Measurements from ENCODE around the gene LRRIQ4. TPM values are rescaled to one million over a fixed set of nuclear protein-coding genes. Genes with fewer than 3 reads are reported as not detected.

Gene LRRIQ4
- total RNA-seq, 1 donor from 2014 or later, result not detected

DNA sequence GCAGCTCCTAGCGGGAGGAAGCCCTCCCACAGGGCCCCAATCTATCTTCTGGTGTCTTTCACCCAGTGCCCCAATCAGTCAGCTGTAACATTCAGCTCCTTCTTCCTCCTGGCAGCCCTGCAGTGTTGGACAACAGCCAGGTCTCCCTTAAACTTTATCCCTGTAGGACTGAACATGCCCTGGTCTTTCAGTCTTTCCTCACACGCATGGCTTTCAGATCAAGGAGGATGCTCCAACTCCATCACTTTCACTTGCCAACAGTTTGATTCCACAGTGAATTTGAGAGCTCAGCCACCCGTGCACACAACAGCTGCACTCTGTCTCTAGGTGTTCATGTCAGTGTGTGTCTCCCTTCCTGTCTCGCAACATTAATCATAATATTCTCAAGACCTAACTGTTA lies 28.5 kb downstream of the LRRIQ4 start:
- H3K4me3 Mint-ChIP-seq (ENCODE audit: unreplicated experiment), result no peak overlapping the region
- no peaks in the 10 kb centered on the region for H3K27me3 Mint-ChIP-seq (ENCODE audit: low read depth, unreplicated experiment)
- Histone ChIP-seq H3K4me1 (ENCODE audit: insufficient read depth, low read length) (no peaks in the 10 kb centered on the region), H3K4me3 (ENCODE audit: insufficient read depth, low read depth, low read length) (no peak overlapping the region), H4K20me1 (ENCODE audit: insufficient read depth, low read length) (no peaks in the 10 kb centered on the region), H3K9me3 (ENCODE audit: insufficient read depth, low read depth, low read length) (no peaks in the 10 kb centered on the region), H3K9ac (ENCODE audit: low read length) (no peak overlapping the region), H3K27me3 (ENCODE audit: insufficient read depth, low read length) (no peaks in the 10 kb centered on the region), H2AFZ (ENCODE audit: low read depth, low read length) (no peak overlapping the region), H3K36me3 (ENCODE audit: insufficient read depth, low read length) (no peaks in the 10 kb centered on the region), H3K27ac (ENCODE audit: low read depth, low read length) (no peak overlapping the region), H3K79me2 (ENCODE audit: insufficient read depth, low read length) (no peaks in the 10 kb centered on the region), H3K4me2 (ENCODE audit: low read length) (no peak overlapping the region)
- peaks cover 9% of the 10 kb centered on the region for H3K4me1 Mint-ChIP-seq (ENCODE audit: low read depth, unreplicated experiment)
- FAIRE-seq, result no peak
- no peaks in the 10 kb centered on the region for H3K36me3 Mint-ChIP-seq (ENCODE audit: low read depth, unreplicated experiment)
- no peak overlapping the region for H3K27ac Mint-ChIP-seq (ENCODE audit: unreplicated experiment)
- H3K9me3 Mint-ChIP-seq (ENCODE audit: unreplicated experiment), result no peaks in the 10 kb centered on the region
- TF ChIP-seq, protein P1, sequence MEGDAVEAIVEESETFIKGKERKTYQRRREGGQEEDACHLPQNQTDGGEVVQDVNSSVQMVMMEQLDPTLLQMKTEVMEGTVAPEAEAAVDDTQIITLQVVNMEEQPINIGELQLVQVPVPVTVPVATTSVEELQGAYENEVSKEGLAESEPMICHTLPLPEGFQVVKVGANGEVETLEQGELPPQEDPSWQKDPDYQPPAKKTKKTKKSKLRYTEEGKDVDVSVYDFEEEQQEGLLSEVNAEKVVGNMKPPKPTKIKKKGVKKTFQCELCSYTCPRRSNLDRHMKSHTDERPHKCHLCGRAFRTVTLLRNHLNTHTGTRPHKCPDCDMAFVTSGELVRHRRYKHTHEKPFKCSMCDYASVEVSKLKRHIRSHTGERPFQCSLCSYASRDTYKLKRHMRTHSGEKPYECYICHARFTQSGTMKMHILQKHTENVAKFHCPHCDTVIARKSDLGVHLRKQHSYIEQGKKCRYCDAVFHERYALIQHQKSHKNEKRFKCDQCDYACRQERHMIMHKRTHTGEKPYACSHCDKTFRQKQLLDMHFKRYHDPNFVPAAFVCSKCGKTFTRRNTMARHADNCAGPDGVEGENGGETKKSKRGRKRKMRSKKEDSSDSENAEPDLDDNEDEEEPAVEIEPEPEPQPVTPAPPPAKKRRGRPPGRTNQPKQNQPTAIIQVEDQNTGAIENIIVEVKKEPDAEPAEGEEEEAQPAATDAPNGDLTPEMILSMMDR (IDR thresholded peaks at IDR 0.05; ENCODE audit: insufficient read depth, low read depth, low read length), result no peak
- TF ChIP-seq EZH2 (IDR thresholded peaks at IDR 0.05; ENCODE audit: insufficient read depth, low read length), result no peak
- DNase-seq (ENCODE audit: low read depth), result no peak

DNA sequence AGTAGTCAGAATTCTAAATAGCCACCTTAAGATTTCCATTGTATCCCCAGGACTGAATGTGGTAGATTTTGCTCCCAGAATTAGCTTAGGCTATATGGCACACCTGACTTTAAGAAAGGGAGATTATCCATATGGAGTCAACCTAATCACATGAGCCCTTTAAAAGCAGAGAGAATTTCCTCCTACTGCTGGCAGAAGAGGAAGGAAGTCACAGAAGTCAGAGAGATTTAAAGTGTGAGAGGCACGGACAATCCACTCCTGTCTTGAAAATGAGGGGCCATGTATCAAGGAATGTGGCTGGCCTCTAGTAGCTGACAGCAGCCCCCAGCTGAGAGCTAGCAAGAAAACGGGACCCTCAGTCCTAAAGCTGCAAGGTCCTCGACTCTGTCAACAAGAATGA lies 30.3 kb downstream of the LRRIQ4 start:
- no peak overlapping the region for H2AFZ ChIP-seq (ENCODE audit: low read depth, low read length)
- H3K9me3 Mint-ChIP-seq (ENCODE audit: unreplicated experiment), result no peaks in the 10 kb centered on the region
- no peaks in the 10 kb centered on the region for H4K20me1 ChIP-seq (ENCODE audit: insufficient read depth, low read length)
- no peak overlapping the region for H3K27ac Mint-ChIP-seq (ENCODE audit: unreplicated experiment)
- no peaks in the 10 kb centered on the region for H3K36me3 ChIP-seq (ENCODE audit: insufficient read depth, low read length)
- TF ChIP-seq EZH2 (IDR thresholded peaks at IDR 0.05; ENCODE audit: insufficient read depth, low read length), result no peak
- TF ChIP-seq, protein P1 (IDR thresholded peaks at IDR 0.05; ENCODE audit: insufficient read depth, low read depth, low read length), result no peak
- no peak for DNase-seq (ENCODE audit: low read depth)
- H3K4me1 ChIP-seq (ENCODE audit: insufficient read depth, low read length), result no peaks in the 10 kb centered on the region
- FAIRE-seq, result no peak
- H3K79me2 ChIP-seq (ENCODE audit: insufficient read depth, low read length), result no peaks in the 10 kb centered on the region
- H3K4me3 ChIP-seq (ENCODE audit: insufficient read depth, low read depth, low read length), result no peak overlapping the region
- H3K4me3 Mint-ChIP-seq (ENCODE audit: unreplicated experiment), result no peak overlapping the region
- H3K27ac ChIP-seq (ENCODE audit: low read depth, low read length), result no peak overlapping the region
- no peaks in the 10 kb centered on the region for H3K27me3 ChIP-seq (ENCODE audit: insufficient read depth, low read length)
- no peak overlapping the region for H3K4me2 ChIP-seq (ENCODE audit: low read length)
- H3K4me1 Mint-ChIP-seq (ENCODE audit: low read depth, unreplicated experiment), result peaks cover 11% of the 10 kb centered on the region
- no peaks in the 10 kb centered on the region for H3K27me3 Mint-ChIP-seq (ENCODE audit: low read depth, unreplicated experiment)
- no peaks in the 10 kb centered on the region for H3K36me3 Mint-ChIP-seq (ENCODE audit: low read depth, unreplicated experiment)
- no peaks in the 10 kb centered on the region for H3K9me3 ChIP-seq (ENCODE audit: insufficient read depth, low read depth, low read length)
- no peak overlapping the region for H3K9ac ChIP-seq (ENCODE audit: low read length)

DNA sequence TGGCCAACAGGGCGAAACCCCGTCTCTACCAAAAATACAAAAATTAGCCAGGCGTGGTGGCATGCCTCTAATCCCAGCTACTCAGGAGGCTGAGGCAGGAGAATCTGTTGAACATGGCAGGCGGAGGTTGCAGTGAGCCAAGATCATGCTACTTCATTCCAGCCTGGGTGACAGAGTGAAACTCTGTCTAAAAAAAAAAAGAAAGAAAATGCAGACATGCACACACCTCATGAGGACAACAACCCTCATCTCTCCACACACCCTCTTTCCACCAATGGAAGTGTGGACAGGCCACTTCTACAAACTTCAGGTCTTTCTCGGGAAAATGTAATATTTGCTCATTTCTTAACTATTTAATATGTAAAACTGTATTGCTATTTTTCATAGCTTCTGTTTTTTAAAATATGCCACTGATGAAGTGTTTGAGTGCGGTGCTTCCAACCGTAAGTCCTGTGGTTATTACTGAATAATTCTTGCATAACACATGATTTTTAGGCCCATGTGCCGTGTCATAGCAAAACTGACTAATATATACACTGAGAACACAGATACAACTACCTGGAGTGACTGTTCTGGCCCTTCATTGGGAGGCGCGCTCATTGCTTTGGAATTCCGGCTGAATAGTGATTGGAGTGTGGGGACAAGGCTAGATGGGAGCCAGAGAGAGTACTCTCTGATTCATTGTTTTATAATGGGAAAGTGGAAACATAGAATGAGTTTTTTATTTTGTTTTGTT lies 34.0 kb downstream of the LRRIQ4 start:
- Mint-ChIP-seq H3K36me3 (ENCODE audit: low read depth, unreplicated experiment) (no peaks in the 10 kb centered on the region), H3K27ac (ENCODE audit: unreplicated experiment) (peak overlapping the region; percentile 3), H3K9me3 (ENCODE audit: unreplicated experiment) (no peaks in the 10 kb centered on the region), H3K27me3 (ENCODE audit: low read depth, unreplicated experiment) (no peaks in the 10 kb centered on the region), H3K4me3 (ENCODE audit: unreplicated experiment) (no peak overlapping the region), H3K4me1 (ENCODE audit: low read depth, unreplicated experiment) (peaks cover 16% of the 10 kb centered on the region)
- Histone ChIP-seq H4K20me1 (ENCODE audit: insufficient read depth, low read length) (no peaks in the 10 kb centered on the region), H3K4me3 (ENCODE audit: insufficient read depth, low read depth, low read length) (no peak overlapping the region), H2AFZ (ENCODE audit: low read depth, low read length) (peak overlapping the region; percentile 0), H3K4me1 (ENCODE audit: insufficient read depth, low read length) (no peaks in the 10 kb centered on the region), H3K36me3 (ENCODE audit: insufficient read depth, low read length) (no peaks in the 10 kb centered on the region), H3K4me2 (ENCODE audit: low read length) (peak overlapping the region; percentile 58), H3K9me3 (ENCODE audit: insufficient read depth, low read depth, low read length) (no peaks in the 10 kb centered on the region), H3K79me2 (ENCODE audit: insufficient read depth, low read length) (no peaks in the 10 kb centered on the region), H3K9ac (ENCODE audit: low read length) (peak overlapping the region; percentile 41), H3K27ac (ENCODE audit: low read depth, low read length) (peak overlapping the region; percentile 63), H3K27me3 (ENCODE audit: insufficient read depth, low read length) (no peaks in the 10 kb centered on the region)
- DNase-seq (ENCODE audit: low read depth) (peak; percentile 90), FAIRE-seq (peak; percentile 5)
- TF ChIP-seq, protein P1 (IDR thresholded peaks at IDR 0.05; ENCODE audit: insufficient read depth, low read depth, low read length), result no peak
- TF ChIP-seq EZH2 (IDR thresholded peaks at IDR 0.05; ENCODE audit: insufficient read depth, low read length), result no peak

All from astrocyte (in vitro differentiated cells and primary cell).